ENCODE results near the gene RFC3. TPM values are rescaled to one million over a fixed set of nuclear protein-coding genes. Genes with fewer than 3 reads are reported as not detected.

Gene RFC3
- total RNA-seq, 4 donors from 2014 or later, result 4.4 to 18.0 (median 13.0) TPM

GRCh38 chr13:33855371-33855895 lies 37.5 kb downstream of the RFC3 start:
- Histone ChIP-seq H3K4me1 (no peaks in the 10 kb centered on the region), H3K27me3 (no peaks in the 10 kb centered on the region), H3K27ac (no peak overlapping the region), H3K36me3 (no peaks in the 10 kb centered on the region), H3K4me3 (no peak overlapping the region), H3K9me3 (no peaks in the 10 kb centered on the region)
- DNase-seq, result no peak
- 54 to 62% methylated on average over 3 of the region's 3 CpGs for WGBS, 2 donors
- TF ChIP-seq, protein P1, sequence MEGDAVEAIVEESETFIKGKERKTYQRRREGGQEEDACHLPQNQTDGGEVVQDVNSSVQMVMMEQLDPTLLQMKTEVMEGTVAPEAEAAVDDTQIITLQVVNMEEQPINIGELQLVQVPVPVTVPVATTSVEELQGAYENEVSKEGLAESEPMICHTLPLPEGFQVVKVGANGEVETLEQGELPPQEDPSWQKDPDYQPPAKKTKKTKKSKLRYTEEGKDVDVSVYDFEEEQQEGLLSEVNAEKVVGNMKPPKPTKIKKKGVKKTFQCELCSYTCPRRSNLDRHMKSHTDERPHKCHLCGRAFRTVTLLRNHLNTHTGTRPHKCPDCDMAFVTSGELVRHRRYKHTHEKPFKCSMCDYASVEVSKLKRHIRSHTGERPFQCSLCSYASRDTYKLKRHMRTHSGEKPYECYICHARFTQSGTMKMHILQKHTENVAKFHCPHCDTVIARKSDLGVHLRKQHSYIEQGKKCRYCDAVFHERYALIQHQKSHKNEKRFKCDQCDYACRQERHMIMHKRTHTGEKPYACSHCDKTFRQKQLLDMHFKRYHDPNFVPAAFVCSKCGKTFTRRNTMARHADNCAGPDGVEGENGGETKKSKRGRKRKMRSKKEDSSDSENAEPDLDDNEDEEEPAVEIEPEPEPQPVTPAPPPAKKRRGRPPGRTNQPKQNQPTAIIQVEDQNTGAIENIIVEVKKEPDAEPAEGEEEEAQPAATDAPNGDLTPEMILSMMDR (IDR thresholded peaks at IDR 0.05), result no peak
- TF ChIP-seq POLR2A (IDR thresholded peaks at IDR 0.05), result no peak
- intact Hi-C loops (cut with DNase I), result no loop called here

DNA sequence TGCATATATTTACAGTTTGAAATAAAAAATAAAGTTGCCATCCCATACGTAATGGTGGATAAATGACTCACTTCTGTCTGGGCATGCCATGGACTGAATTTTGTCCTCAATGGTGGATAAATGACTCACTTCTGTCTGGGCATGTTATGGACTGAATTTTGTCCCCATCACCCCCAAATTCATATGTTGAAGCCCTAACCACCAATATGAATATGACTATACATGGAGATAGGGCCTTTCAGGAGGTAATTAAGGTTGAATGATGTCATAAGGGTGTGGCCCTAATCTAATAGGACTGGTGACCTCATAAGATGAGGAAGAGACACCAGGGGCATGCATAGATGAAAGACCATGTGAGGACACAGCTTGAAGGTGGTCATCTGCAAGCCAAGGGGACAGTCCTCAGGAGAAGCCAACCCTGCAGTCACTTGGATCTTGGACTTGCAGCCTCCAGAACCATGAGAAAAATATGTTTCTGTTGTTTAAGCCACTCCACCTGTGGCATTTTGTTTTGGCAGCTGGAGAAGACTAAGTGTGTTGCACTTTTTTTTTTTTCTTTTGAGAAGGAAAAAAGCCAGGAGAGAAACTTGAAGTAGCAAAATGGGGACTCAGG lies 41.8 kb downstream of the RFC3 start:
- Histone ChIP-seq H3K4me1 (no peaks in the 10 kb centered on the region), H3K4me3 (no peak overlapping the region), H3K9me3 (no peaks in the 10 kb centered on the region), H3K36me3 (no peaks in the 10 kb centered on the region), H3K27me3 (no peaks in the 10 kb centered on the region), H3K27ac (no peak overlapping the region)
- WGBS, 2 donors, result 22 to 64% methylated on average over 1 of the region's 1 CpG
- no peak for DNase-seq
- intact Hi-C loops (cut with DNase I), result no loop called here
- no peak for TF ChIP-seq POLR2A (IDR thresholded peaks at IDR 0.05)
- TF ChIP-seq, protein P1 (IDR thresholded peaks at IDR 0.05), result no peak

DNA sequence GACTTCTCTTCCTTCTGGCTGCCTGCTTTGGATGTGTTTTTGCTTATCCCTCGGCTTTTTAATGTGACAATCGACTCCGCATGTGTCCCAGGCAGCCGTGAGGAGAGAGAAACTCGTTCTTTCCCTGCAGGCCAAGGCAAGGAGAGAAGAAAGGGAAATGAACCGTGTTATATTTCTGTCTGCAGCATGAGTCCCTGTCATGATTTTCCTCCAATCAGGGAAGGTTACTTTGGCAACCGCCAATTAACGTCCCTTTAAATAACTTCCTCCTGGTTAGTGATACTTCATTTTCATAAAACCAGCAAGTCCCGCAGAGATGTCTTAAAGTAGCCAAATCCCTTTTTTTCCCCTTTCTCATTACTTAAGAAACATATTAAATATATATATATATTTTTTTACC lies 42.6 kb downstream of the RFC3 start:
- H3K27me3 ChIP-seq, result no peaks in the 10 kb centered on the region
- TF ChIP-seq POLR2A (IDR thresholded peaks at IDR 0.05), result no peak
- TF ChIP-seq, protein P1 (IDR thresholded peaks at IDR 0.05), result no peak
- DNase-seq, result no peak
- intact Hi-C loops (cut with DNase I), result no loop called here
- no peak overlapping the region for H3K4me3 ChIP-seq
- WGBS, 2 donors, result 83 to 87% methylated on average over 7 to 9 of the region's 9 CpGs
- no peaks in the 10 kb centered on the region for H3K4me1 ChIP-seq
- H3K27ac ChIP-seq, result no peak overlapping the region
- no peaks in the 10 kb centered on the region for H3K9me3 ChIP-seq
- H3K36me3 ChIP-seq, result no peaks in the 10 kb centered on the region

DNA sequence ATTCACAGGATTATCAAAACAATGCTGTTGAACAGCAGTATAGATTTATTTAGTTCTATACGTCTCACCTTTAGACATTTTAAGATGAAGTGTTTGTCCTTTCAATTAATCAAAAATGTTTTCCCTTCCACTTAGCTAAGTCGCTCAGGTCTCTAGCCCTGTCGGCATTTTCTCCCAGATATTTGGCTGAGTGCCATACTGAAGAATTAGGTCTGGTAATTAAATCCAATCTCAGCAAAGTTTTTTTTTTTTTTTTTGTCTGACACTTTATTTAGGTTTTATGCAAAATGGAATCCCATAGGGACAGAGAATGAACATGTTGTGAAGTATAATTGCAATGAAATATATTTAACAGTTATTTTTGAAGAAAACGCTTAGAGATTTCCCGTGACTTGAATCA lies 44.1 kb downstream of the RFC3 start:
- Histone ChIP-seq H3K36me3 (no peaks in the 10 kb centered on the region), H3K4me1 (no peaks in the 10 kb centered on the region), H3K27ac (no peak overlapping the region), H3K27me3 (no peaks in the 10 kb centered on the region), H3K9me3 (no peaks in the 10 kb centered on the region), H3K4me3 (no peak overlapping the region)
- DNase-seq, result no peak
- intact Hi-C loops (cut with DNase I), result no loop called here
- WGBS, 2 donors, result 63 to 64% methylated on average over 5 of the region's 5 CpGs
- TF ChIP-seq, protein P1 (IDR thresholded peaks at IDR 0.05), result no peak
- TF ChIP-seq POLR2A (IDR thresholded peaks at IDR 0.05), result no peak

DNA sequence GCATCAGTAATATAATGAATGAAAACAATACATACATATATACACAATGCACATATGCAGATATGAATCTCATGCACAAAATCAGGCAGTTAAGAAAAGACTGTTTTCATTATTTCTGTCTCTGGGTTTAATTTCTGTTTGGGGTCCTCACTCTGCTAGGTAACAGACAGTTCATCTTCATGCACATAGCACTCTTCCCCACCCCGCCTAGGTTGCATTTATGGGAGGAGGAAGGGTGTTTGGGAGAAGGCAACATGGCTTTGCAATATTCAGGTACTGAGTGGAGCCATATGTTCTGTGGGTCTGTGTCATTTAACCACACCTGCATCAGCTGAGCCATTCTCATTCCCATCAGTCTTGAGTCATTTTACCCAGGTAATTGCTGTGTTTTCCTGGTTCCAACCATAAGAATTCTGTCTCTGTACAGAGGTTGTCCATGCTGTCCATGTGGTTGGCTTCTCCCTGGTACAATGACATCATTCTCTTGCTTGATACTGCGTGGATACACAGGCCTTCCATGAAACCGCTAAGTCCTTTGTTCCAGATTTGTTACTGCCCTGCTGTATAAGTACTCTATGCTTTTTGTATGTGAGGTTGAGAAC lies 45.3 kb downstream of the RFC3 start:
- intact Hi-C loops (cut with DNase I), result no loop called here

More for the DNA sequence above, 45.3 kb downstream of the RFC3 start:
- no peak for DNase-seq
- no peaks in the 10 kb centered on the region for H3K27me3 ChIP-seq
- 64% methylated on average over 3 of the region's 3 CpGs for WGBS, 2 donors
- no peak overlapping the region for H3K27ac ChIP-seq
- H3K4me3 ChIP-seq, result no peak overlapping the region
- H3K36me3 ChIP-seq, result no peaks in the 10 kb centered on the region
- TF ChIP-seq, protein P1 (IDR thresholded peaks at IDR 0.05), result no peak
- TF ChIP-seq POLR2A (IDR thresholded peaks at IDR 0.05), result no peak
- H3K9me3 ChIP-seq, result no peaks in the 10 kb centered on the region
- H3K4me1 ChIP-seq, result no peaks in the 10 kb centered on the region
